GM19099 (cell line): Measurements from ENCODE around the gene CCDC90B.

ENCODE experiments used
- POLR2A ChIP-seq: IDR thresholded peaks from 3 replicates; pipeline ENCODE4 v1.6.1; 2011; ENCODE audit warnings: low read depth; ENCODE audit not compliant: insufficient read length; ENCODE audit errors: extremely low read depth

Gene CCDC90B

DNA sequence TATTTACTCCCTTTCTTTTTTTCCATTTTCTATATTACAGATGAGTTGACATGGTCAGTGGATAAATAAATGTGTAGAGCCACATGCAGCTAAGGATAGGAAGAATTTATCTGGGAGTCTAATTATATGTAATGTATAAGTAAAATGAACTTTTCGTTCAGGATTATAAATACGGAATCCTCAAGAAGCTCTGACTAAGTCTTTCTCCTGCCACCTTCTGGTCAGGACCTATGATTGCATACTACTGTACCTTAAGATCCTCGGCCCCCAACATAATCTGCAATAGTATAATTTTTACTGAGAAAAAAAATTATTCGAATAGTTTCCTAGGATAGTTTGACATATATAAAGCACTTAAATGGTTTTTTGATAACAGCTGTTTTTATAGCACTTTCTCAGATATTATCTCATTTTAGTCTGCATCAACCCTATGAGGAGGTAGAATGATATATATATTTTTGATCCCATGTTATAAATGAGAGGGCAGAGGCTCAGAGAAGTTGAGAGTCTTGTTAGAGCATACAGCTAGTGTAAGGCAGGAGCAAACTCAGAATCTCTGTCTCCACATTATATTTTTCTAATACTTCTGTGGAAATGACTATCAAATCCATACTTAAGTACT is 36.1 kb downstream of the CCDC90B start:
- TF ChIP-seq POLR2A = no peak

DNA sequence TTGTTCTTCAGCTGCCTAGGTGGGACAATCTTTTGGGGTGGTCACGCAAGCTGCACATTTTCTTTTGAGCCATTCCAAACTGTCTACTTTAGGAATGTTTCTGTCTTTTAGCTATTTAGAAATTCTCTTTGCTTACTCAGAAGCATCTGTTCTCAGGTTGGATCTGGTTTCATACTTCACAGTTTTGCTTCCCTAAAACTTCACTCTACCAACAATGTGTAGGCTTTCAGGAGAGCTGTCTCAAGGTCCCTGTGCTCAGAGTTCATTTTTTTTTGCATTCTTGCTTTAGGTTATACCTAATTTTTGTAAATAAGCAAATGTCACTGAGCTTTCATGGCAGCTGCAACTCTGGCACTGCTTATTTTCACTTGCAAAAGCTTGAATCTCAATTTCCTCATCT is 36.7 kb downstream of the CCDC90B start:
- no peak for TF ChIP-seq POLR2A

DNA sequence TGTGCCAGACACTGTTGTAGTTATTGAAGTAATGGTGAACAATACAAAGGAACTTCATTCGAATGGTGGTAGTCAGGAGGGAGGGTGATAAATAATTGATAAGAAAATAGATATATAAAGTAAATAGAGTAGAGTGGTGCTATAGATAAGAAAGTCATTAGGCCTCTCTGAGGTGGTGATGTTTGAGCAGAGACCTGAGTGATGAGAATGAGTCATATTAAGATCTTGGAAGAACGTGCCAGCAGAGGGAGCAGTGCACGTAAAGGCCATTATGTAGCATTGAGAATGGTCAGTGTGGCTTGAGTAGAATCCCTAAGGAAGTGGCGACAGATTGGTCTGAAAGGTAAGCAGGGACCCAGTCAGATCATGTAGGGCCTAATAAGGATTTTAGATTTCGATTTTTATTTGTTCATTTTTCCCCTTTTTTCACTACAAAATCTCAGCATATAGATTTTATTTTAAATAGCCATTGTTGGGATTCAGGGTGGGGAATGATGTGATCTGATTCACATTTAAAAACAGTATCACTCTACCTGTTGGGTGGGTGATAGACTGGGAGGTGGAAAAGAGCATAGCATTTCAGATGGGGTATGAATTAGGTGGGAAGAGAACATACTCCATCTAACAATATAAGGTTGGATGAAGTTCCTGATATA is 44.7 kb downstream of the CCDC90B start:
- no peak for TF ChIP-seq POLR2A

DNA sequence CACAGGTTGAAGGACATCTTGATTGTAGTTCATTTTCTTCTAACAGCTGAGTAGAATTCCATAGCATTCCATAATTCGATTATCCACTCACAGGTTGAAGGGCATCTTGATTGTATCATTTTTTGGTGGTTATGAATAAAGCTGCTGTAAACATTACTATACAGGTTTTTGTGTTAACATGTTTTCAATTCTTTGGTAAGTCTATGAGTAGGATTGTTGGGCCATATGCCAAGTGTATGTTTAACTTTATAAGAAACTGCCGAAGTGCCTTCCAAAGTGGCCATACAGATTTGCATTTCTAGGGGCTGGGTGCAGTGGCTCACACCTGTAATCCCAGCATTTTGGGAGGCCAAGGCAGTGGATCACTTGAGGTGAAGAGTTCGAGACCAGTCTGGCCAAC is 48.1 kb downstream of the CCDC90B start:
- no peak for TF ChIP-seq POLR2A

DNA sequence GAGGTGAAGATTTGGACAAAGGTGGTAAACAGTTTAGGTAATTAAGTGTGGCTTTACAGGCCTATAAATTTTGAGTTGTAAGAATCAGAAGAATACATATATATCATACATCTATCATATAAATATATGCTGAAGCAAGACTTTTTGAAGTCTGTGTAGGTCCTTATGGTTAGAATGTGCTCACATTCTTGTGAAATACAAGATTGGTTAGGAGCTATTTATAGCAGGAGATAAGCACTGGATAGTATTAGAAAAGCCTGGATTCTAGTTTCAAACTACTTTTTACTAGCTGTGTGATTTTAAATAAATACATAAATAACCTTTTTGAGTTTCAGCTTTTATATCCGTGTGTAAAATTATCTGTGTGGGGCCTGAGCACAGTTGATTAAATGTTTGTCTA is 50.3 kb downstream of the CCDC90B start:
- no peak for TF ChIP-seq POLR2A

DNA sequence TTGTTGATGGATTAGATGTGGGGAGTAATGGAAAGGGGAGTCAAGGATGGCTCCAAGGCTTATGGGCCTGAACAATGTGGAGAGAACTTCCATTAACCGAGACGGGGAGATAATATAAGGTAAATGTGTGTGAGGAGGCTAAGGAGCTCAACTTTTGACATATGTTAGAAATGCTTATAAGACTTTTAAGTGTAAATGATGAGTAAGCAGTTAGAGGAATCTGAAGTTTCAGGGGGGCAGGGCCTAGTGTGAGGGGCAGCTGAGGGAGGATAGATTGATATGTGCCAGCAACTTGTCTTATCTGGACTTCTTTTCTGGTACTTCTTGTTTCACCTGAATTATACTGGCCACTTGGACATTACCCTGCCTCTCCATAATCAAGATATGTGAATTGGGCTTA is 62.7 kb downstream of the CCDC90B start:
- no peak for TF ChIP-seq POLR2A

DNA sequence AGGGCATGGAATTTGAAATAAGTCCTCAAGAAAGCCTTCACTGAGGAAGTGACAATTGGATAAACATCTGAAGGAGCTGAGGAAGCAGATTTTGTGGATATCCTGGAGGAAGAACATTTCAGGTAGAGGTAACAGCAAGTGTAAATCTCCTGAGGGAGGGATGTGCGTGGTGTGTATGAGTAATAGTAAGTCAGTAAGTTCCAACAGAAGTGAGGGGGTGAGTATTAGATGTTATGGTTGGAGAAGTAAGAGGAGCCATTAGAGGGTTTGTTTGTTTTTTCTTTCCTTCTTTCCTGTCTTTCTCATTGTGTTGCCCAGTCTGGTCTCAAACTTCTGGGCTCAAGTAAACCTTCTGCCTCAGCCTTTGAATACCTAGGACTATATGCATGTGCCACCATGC is 63.7 kb downstream of the CCDC90B start:
- TF ChIP-seq POLR2A = no peak

DNA sequence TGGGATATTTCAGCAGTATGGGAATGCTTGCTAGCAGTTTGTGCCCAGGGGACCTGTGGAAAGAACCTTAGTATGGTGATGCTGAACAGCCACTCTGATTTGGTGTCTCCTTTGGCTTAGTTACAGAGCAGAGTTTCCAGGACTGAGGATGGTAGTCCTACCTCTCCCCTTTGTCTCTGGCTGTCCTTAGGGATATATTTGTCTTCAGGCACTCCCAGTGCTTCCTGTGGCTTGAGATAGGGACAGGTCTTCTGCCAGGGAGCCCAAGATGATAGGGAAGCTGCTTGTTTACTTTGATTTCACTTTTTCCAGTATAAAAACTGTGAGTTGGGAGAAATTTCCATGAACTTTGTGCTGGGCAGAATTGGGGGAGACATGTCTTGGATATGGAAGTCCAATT is 64.5 kb downstream of the CCDC90B start:
- no peak for TF ChIP-seq POLR2A

DNA sequence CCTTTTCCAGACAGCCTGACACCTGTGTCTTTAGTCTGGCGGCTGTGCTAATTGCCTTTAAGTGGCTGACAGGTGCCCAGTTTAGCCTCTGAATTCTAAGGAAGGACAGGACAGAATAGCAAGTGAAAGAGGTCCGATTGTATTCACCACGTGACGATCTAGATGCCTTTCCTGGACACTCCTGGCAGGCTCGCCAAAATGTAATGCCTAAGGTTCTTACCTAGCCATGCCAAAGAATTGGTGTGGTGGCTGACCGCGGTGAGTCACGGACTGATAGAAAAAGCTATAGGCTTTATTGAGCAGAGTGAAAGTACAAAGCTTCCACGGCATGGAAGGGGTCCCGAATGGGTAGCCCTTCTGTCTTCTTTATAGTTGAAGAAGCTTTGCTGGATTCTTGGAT is 65.9 kb downstream of the CCDC90B start:
- TF ChIP-seq POLR2A = no peak

DNA sequence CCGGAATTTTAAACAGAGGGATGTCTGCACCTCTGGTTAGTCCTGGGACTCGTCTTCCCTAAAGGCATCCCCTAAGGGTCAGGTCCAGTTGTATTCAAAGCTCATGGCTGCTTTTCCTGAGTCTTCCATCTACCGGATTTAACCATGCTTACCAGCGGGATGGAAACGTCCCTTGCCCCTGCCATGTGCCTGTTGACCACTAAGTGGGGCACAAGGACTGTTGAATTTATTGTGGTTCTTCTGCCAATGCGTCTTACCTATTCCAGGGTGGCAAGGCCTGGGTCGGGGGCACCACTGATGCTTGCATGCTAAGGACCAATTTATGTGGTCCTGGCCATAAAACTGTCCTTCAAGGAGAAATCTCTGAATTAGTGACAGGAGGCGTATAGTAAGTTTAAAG is 67.1 kb downstream of the CCDC90B start:
- no peak for TF ChIP-seq POLR2A
